ENCODE results near the gene HOXA10.

HOXA10 gene

GRCh38 chr7:27128776-27129728, 45.1 kb downstream of the HOXA10 start:
- TF ChIP-seq POLR2AphosphoS5 (IDR thresholded peaks at IDR 0.05; ENCODE audit: low read depth, low read length) (no peak), FOXP2 (optimal IDR thresholded peaks at IDR 0.05; ENCODE audit: borderline replicate concordance, extremely low read depth, extremely low read length, insufficient read depth) (no peak), TAF1 (IDR thresholded peaks at IDR 0.05; ENCODE audit: borderline replicate concordance, insufficient read depth, low read length) (no peak), SIN3A (IDR thresholded peaks at IDR 0.05; ENCODE audit: borderline replicate concordance, insufficient read depth, low read length) (no peak), REST (IDR thresholded peaks at IDR 0.05; ENCODE audit: insufficient read depth in 1 of 2, low read depth in 2 of 2, low read length in 2 of 2) (no peak)

GRCh38 chr7:27128034-27128433, 46.1 kb downstream of the HOXA10 start:
- TF ChIP-seq REST (IDR thresholded peaks at IDR 0.05; ENCODE audit: insufficient read depth in 1 of 2, low read depth in 2 of 2, low read length in 2 of 2) (no peak), FOXP2 (optimal IDR thresholded peaks at IDR 0.05; ENCODE audit: borderline replicate concordance, extremely low read depth, extremely low read length, insufficient read depth) (no peak), POLR2AphosphoS5 (IDR thresholded peaks at IDR 0.05; ENCODE audit: low read depth, low read length) (no peak)

- no peak for TF ChIP-seq FOXP2 (optimal IDR thresholded peaks at IDR 0.05; ENCODE audit: borderline replicate concordance, extremely low read depth, extremely low read length, insufficient read depth)
- TF ChIP-seq SIN3A (IDR thresholded peaks at IDR 0.05; ENCODE audit: borderline replicate concordance, insufficient read depth, low read length): no peak
- TF ChIP-seq REST (IDR thresholded peaks at IDR 0.05; ENCODE audit: insufficient read depth in 1 of 2, low read depth in 2 of 2, low read length in 2 of 2): no peak
- TF ChIP-seq POLR2AphosphoS5 (IDR thresholded peaks at IDR 0.05; ENCODE audit: low read depth, low read length): no peak
- no peak for TF ChIP-seq TAF1 (IDR thresholded peaks at IDR 0.05; ENCODE audit: borderline replicate concordance, insufficient read depth, low read length)
Observed at GRCh38 chr7:27126596-27127327, 47.4 kb downstream of the HOXA10 start.

GRCh38 chr7:27125986-27126394, 48.1 kb downstream of the HOXA10 start:
- TF ChIP-seq SIN3A (IDR thresholded peaks at IDR 0.05; ENCODE audit: borderline replicate concordance, insufficient read depth, low read length) (no peak), FOXP2 (optimal IDR thresholded peaks at IDR 0.05; ENCODE audit: borderline replicate concordance, extremely low read depth, extremely low read length, insufficient read depth) (no peak), TAF1 (IDR thresholded peaks at IDR 0.05; ENCODE audit: borderline replicate concordance, insufficient read depth, low read length) (no peak), POLR2AphosphoS5 (IDR thresholded peaks at IDR 0.05; ENCODE audit: low read depth, low read length) (no peak), REST (IDR thresholded peaks at IDR 0.05; ENCODE audit: insufficient read depth in 1 of 2, low read depth in 2 of 2, low read length in 2 of 2) (no peak)
